Pericardium fibroblast (primary cell): ENCODE results near the gene ACSL6. TPM values are rescaled to one million over a fixed set of nuclear protein-coding genes. Genes with fewer than 3 reads are reported as not detected.

Source experiments
- total RNA-seq: library from RNA; depleted of rRNA; stranded (reverse); fragments of >200 nt; gene quantifications from 2 replicates; pipeline ENCODE4 v1.2.3, GENCODE V29; 2015

Gene ACSL6
- total RNA-seq: not detected in 2 replicates

GRCh38 chr5:132011622-132012343 lies at the start of gene ACSL6:
Gene ACSL6 (minus strand): TSS chr5:132011658. CDS start chr5:132011553, 105 bp downstream.

GRCh38 chr5:132060501-132061161 lies 49.2 kb upstream of the ACSL6 start, which contains the start of gene IL3:
Gene IL3 (plus strand): TSS chr5:132060655. CDS start chr5:132060707, 52 bp downstream.

GRCh38 chr5:131945551-131946168 lies 65.8 kb downstream of the ACSL6 start, which contains the start of gene MEIKIN:
Gene MEIKIN (minus strand): TSS chr5:131945663. CDS start chr5:131945505, 158 bp downstream.

Other genes with a start within 250 kb of the ACSL6 start
- gene FNIP1, start 214.6 kb downstream of the ACSL6 start, total RNA-seq: 24.0 and 25.0 TPM in 2 replicates
- not detected in 2 replicates for gene MEIKIN, start 66.0 kb downstream of the ACSL6 start, total RNA-seq
- not detected in 2 replicates for gene IL3, start 49.0 kb upstream of the ACSL6 start, total RNA-seq
- gene CSF2, start 62.1 kb upstream of the ACSL6 start, total RNA-seq: not detected in 2 replicates
- 179 and 202 TPM in 2 replicates for gene P4HA2, start 216.2 kb upstream of the ACSL6 start, total RNA-seq
- 27.4 and 48.3 TPM in 2 replicates for gene PDLIM4, start 246.0 kb upstream of the ACSL6 start, total RNA-seq